ENCODE measurements around the gene FAAP20. TPM values are rescaled to one million over a fixed set of nuclear protein-coding genes. Genes with fewer than 3 reads are reported as not detected.

FAAP20 gene
- total and polyA plus RNA-seq, 2 donors (not counting 1 experiment from before 2014, with no cell fraction given) = 31.2 to 68.1 TPM

GRCh38 chr1:2181271-2181670 is 13.3 kb downstream of the FAAP20 start:
- peaks cover 0 to 11% of the 10 kb centered on the region in 2 experiments for H3K36me3 ChIP-seq (replicated peaks in 1 of 2; ENCODE audit: control extremely low read depth in 1 of 2, control insufficient read depth in 1 of 2, extremely low read depth in 1 of 2, insufficient read depth in 2 of 2, low read length in 1 of 2)

More at GRCh38 chr1:2181271-2181670, 13.3 kb downstream of the FAAP20 start:
- Histone ChIP-seq H3K4me1 (ENCODE audit: control insufficient read depth in 2 of 2, insufficient read depth in 2 of 2, low read length in 2 of 2) (no peaks in the 10 kb centered on the region), H3K27me3 (replicated peaks in 1 of 4; ENCODE audit: control extremely low read depth in 1 of 4, control insufficient read depth in 3 of 4, insufficient read depth in 4 of 4, low read length in 3 of 4) (no peaks in the 10 kb centered on the region), H2AFZ (ENCODE audit: insufficient read depth, low read depth, low read length, poor library complexity, severe bottlenecking) (no peak overlapping the region), H3K9ac (ENCODE audit: low read length) (no peak overlapping the region), H3K79me2 (ENCODE audit: control insufficient read depth, insufficient read depth, low read length) (no peaks in the 10 kb centered on the region), H4K20me1 (ENCODE audit: control insufficient read depth, insufficient read depth, low read length, poor library complexity, severe bottlenecking) (no peaks in the 10 kb centered on the region), H3K4me2 (replicated peaks; ENCODE audit: low read depth, low read length, poor library complexity, severe bottlenecking) (no peak overlapping the region), H3K4me3 (ENCODE audit: control extremely low read depth in 1 of 5, extremely low read depth in 1 of 5, insufficient read depth in 1 of 5, low read depth in 2 of 5, low read length in 4 of 5) (no peak overlapping the region), H3K27ac (ENCODE audit: low read length in 2 of 2) (no peak overlapping the region), H3K9me3 (ENCODE audit: control extremely low read depth in 1 of 3, control insufficient read depth in 2 of 3, insufficient read depth in 1 of 3, low read length in 2 of 3) (no peaks in the 10 kb centered on the region)
- intact Hi-C loops (cut with micrococcal nuclease) = no loop called here
- H3K27me3 Mint-ChIP-seq = no peaks in the 10 kb centered on the region
- TF ChIP-seq EZH2 (IDR thresholded peaks at IDR 0.05; ENCODE audit: borderline replicate concordance, insufficient read depth, low read depth, low read length, poor library complexity, severe bottlenecking) (no peak), CTCF (IDR thresholded peaks at IDR 0.05) (no peak)
- no peak for ATAC-seq (ENCODE audit: low read depth)
- 94% methylated on average over 14 of the region's 14 CpGs for WGBS (ENCODE audit: insufficient coverage)
- H3K9me3 Mint-ChIP-seq (ENCODE audit: insufficient read depth) = no peaks in the 10 kb centered on the region
- H3K27ac Mint-ChIP-seq = no peak overlapping the region
- no peak for DNase-seq
- CTCF ChIA-PET = interaction anchor here (0.6 kb wide), 1 partner anchor 13 kb away, joined by 3 read pairs; the partner anchor contains the start of gene FAAP20
- H3K4me1 Mint-ChIP-seq = no peaks in the 10 kb centered on the region
- H3K4me3 Mint-ChIP-seq = no peak overlapping the region
- POLR2A ChIA-PET = no interaction called here

Measured in B cell (primary cell).